ENCODE results near the gene ARHGAP33.
A peak's percentile ranks its signal among the peaks of the same experiment; 100 is the strongest.

ARHGAP33 gene

DNA sequence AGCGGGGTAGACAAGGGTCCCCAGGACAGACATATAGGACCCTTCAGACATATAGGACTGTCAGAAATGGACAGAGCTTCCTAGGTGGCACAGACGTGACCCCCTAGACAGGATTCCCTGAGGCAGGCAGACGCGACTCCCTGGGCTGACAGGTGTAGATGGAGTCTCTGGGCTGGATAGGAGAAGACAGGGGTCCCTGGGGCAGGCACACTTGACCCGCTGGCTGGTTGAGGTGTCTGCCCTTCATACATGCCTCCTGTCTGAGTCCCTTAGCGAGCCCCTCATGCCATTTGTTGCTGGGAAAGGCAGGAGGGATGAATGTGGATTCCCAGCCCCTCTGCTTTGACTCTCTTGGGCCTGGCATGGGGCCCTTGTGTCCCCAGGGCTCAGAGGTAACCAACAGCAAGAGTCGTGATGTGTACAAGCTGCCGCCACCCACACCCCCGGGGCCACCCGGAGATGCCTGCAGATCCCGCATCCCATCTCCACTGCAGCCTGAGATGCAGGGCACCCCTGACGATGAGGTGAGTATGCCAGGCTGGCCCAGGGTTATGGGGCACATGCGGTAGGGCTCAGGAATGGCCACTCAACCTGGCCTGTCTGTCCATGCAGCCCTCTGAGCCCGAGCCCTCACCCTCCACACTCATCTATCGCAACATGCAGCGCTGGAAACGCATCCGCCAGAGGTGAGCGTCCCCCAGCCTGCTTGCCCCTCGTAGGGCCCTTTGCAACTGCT is 21.6 kb upstream of the ARHGAP33 start:
- Histone ChIP-seq H3K4me1 (ENCODE audit: insufficient read depth, poor library complexity, severe bottlenecking) (no peaks in the 10 kb centered on the region), H3K9me3 (ENCODE audit: severe bottlenecking) (no peaks in the 10 kb centered on the region), H3K4me3 (ENCODE audit: severe bottlenecking) (no peak overlapping the region), H3K36me3 (ENCODE audit: low read depth) (no peaks in the 10 kb centered on the region), H3K27ac (ENCODE audit: poor library complexity, severe bottlenecking) (no peak overlapping the region), H3K27me3 (ENCODE audit: insufficient read depth, poor library complexity, severe bottlenecking) (no peaks in the 10 kb centered on the region)
- DNase-seq (ENCODE audit: low spot score) (peak; percentile 45), ATAC-seq (ENCODE audit: low read depth) (no peak)
- TF ChIP-seq, protein P1, sequence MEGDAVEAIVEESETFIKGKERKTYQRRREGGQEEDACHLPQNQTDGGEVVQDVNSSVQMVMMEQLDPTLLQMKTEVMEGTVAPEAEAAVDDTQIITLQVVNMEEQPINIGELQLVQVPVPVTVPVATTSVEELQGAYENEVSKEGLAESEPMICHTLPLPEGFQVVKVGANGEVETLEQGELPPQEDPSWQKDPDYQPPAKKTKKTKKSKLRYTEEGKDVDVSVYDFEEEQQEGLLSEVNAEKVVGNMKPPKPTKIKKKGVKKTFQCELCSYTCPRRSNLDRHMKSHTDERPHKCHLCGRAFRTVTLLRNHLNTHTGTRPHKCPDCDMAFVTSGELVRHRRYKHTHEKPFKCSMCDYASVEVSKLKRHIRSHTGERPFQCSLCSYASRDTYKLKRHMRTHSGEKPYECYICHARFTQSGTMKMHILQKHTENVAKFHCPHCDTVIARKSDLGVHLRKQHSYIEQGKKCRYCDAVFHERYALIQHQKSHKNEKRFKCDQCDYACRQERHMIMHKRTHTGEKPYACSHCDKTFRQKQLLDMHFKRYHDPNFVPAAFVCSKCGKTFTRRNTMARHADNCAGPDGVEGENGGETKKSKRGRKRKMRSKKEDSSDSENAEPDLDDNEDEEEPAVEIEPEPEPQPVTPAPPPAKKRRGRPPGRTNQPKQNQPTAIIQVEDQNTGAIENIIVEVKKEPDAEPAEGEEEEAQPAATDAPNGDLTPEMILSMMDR (IDR thresholded peaks at IDR 0.05; ENCODE audit: poor library complexity, severe bottlenecking) = no peak

DNA sequence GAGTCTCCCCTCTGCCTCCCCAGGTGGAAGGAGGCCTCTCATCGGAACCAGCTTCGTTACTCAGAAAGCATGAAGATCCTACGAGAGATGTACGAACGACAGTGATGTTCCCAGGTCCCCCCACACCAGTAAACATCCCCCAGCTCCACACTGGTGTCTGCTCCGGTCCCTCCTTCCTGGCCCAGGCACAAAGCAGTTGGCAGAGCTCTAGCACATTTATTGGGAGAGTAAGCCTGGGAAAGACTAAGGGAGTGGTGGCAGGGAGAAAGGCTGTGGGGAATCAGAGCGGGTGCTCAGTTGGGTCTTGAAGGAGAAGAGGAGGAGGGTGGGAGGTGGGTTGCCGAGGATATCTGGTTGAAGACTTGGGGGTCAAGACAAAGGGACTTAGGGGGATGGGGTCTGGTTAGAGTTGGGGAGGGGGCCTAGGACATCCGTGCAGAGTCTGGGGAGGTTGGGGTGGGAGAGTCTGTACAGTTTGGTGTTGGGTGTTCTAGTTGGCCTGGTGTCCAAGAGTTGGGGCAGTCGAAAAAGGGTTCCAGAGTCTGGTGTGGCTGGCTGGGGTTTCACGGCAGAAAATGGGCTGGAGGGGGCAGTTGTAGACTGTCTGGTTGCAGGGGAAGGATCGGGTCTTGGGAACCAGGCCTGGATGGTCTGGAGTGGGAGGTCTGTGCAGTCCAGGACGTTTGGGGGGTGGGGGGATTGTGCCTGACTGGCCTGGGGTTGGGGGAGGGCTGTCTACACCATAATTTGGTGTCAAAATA is 20.8 kb upstream of the ARHGAP33 start:
- Histone ChIP-seq H3K9me3 (ENCODE audit: severe bottlenecking) (no peaks in the 10 kb centered on the region), H3K4me3 (ENCODE audit: severe bottlenecking) (no peak overlapping the region), H3K36me3 (ENCODE audit: low read depth) (peaks cover 7% of the 10 kb centered on the region), H3K4me1 (ENCODE audit: insufficient read depth, poor library complexity, severe bottlenecking) (no peaks in the 10 kb centered on the region), H3K27ac (ENCODE audit: poor library complexity, severe bottlenecking) (no peak overlapping the region), H3K27me3 (ENCODE audit: insufficient read depth, poor library complexity, severe bottlenecking) (no peaks in the 10 kb centered on the region)
- DNase-seq (ENCODE audit: low spot score) (no peak), ATAC-seq (ENCODE audit: low read depth) (no peak)
- TF ChIP-seq, protein P1 (IDR thresholded peaks at IDR 0.05; ENCODE audit: poor library complexity, severe bottlenecking) = no peak

DNA sequence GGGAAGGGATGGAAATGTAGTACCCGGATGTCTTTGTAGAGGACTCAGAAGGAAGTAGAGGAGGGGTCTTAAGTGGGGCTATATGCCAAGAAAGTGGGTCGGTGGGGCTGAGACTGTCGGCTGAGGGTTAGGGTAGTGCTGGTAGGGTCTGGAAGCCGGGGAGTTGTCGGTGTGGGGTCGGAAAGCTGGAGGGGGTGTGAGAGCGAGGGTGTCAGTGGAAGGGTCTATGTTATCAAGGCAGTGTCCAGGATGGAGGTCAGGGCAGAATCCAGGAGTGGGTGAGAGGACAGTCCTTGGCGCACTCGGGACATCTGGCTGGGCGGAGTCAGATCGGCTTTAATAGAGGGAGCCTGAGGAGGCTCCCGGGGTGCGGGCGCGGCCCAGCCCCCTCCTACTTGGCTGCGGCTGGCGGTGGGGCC is 20.2 kb upstream of the ARHGAP33 start:
- no peaks in the 10 kb centered on the region for H3K27me3 ChIP-seq (ENCODE audit: insufficient read depth, poor library complexity, severe bottlenecking)
- no peak overlapping the region for H3K27ac ChIP-seq (ENCODE audit: poor library complexity, severe bottlenecking)
- no peaks in the 10 kb centered on the region for H3K4me1 ChIP-seq (ENCODE audit: insufficient read depth, poor library complexity, severe bottlenecking)
- DNase-seq (ENCODE audit: low spot score) (peak; percentile 42), ATAC-seq (ENCODE audit: low read depth) (no peak)
- no peak overlapping the region for H3K4me3 ChIP-seq (ENCODE audit: severe bottlenecking)
- H3K9me3 ChIP-seq (ENCODE audit: severe bottlenecking) = no peaks in the 10 kb centered on the region
- TF ChIP-seq, protein P1 (IDR thresholded peaks at IDR 0.05; ENCODE audit: poor library complexity, severe bottlenecking) = no peak
- H3K36me3 ChIP-seq (ENCODE audit: low read depth) = peaks cover 13% of the 10 kb centered on the region

DNA sequence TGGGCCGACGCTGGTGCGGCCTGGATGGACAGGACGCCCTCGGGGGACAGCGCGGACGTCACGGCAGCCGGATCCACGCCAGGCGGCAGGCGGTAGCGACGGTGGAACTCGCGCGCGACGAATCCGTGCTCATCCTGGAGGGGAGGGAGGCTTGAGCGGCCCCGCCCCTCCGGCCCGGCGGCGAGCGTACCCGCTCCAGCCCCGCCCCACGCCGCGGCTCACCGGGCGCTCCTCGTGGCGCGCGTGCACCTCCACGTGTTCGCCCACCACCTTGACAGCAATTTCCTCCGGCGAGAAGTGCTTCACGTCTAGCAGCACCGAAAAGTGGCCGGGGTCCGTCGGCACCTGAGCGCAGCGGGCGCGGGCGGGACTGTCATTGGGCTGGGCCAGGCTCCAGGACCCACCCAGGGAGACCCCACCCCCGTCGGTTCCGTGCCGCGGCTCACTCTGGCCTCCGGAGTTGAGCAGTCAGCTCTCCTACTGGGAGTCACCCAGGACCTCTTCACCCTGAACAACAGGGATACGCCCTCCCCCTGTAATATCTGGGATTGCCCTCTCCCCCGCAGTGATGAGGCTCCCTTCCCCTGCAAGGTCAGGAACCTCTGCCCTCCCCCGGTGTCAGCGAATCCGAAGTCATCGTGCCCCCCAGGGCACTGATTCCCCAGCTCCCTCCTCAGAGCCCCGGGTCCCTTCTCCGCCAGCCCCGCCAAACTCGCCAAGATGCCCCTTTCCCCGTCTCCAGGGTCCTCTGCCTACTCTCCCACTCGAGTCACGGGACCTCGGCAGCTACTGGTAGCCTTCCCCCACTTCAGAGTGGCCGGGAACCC is 19.6 kb upstream of the ARHGAP33 start:
- peak; percentile 61 for DNase-seq (ENCODE audit: low spot score)
- Histone ChIP-seq H3K4me3 (ENCODE audit: severe bottlenecking) (no peak overlapping the region), H3K36me3 (ENCODE audit: low read depth) (peaks cover 19% of the 10 kb centered on the region), H3K4me1 (ENCODE audit: insufficient read depth, poor library complexity, severe bottlenecking) (no peaks in the 10 kb centered on the region), H3K27me3 (ENCODE audit: insufficient read depth, poor library complexity, severe bottlenecking) (no peaks in the 10 kb centered on the region), H3K27ac (ENCODE audit: poor library complexity, severe bottlenecking) (no peak overlapping the region), H3K9me3 (ENCODE audit: severe bottlenecking) (no peaks in the 10 kb centered on the region)
- TF ChIP-seq, protein P1 (IDR thresholded peaks at IDR 0.05; ENCODE audit: poor library complexity, severe bottlenecking) = no peak
- no peak for ATAC-seq (ENCODE audit: low read depth)
